Islet of Langerhans (tissue), 1 donor: Measurements from ENCODE around the gene HSPA12B.

Experiments
- FAIRE-seq: peaks from one replicate; lab custom pipeline; 2011; peaks lifted over from hg19 to GRCh38; lab: Jason Lieb, UNC

Gene HSPA12B

DNA sequence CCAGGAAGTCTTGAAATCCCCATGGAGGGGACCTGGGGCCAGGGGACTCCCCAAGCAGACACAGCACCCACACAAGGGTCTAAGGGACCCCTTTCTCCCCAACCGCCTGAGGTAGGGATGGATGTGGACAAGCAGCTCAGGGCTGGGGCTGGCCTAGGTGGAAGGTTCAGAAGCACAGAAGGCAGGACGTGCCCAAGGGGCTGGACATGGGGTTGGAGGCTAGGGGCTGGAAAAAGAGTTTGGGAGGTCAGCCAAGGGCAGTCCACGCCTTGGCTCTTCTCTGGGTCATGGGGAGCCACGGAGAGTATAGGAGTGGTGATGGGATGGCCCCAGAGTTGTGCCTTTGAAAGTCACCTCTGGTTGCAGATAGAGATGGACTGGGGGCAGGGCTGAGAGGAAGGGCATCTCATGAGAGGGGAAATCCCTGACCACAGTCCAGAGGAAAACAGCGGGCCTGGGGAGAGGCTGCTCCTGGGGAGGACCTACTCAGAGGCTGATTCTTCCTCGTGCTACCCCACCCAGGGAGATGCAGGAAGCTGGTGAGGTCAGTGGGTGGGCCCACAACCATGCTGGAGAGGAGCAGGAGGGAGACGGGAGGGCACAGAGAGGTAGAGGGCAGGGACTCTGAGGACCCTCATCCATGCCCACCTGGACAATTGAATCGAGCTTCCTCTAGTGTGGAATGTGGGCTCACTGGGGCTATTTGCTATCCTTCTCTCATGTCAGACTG lies 2.5 kb upstream of the HSPA12B start:
- no peak for FAIRE-seq

GRCh38 chr20:3730803-3731672 lies 1.4 kb upstream of the HSPA12B start:
- FAIRE-seq = no peak

DNA sequence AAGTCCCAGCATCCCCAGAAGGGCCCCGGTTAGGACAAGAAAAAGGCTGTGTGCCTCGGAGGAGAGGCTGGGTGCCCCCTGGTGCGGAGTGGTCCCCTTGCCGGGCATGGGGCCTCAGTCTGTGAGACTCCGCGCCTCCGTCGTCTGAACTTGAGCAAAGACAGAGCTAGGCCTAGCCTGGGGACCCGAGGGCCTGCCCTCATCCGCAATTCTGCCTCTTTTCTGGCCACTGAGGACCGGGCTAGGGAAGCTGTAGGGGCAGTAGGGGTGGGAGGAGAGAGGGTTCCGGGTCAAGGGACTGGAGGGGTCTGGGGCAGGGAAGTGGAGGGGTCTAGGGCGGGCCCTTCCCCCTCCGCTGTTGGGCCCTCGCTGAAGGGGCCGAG lies 550 bp upstream of the HSPA12B start:
- no peak for FAIRE-seq

- no peak for FAIRE-seq
Observed at GRCh38 chr20:3733119-3733995, 872 bp downstream of the HSPA12B start.

GRCh38 chr20:3734111-3734843 lies 1.8 kb downstream of the HSPA12B start:
- no peak for FAIRE-seq

DNA sequence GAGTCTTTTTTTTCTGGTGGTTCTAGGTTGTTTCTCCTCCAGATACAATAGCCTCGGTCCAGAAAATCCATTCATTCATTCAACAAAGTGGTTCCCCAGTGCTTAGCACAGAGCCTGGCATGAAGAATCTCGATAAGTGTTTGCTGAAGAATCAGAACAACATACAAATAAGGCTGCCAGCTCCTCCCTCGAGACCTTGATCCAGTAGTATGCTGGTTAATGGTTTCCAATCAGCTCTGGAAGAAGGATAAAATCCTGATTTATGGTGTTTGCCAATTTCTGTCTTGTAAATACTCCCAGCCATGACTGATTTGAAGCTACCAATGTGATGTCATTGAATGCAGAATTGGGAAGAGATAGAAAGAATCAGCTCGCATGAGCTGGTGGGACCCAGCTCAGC lies 3.3 kb downstream of the HSPA12B start:
- no peak for FAIRE-seq

DNA sequence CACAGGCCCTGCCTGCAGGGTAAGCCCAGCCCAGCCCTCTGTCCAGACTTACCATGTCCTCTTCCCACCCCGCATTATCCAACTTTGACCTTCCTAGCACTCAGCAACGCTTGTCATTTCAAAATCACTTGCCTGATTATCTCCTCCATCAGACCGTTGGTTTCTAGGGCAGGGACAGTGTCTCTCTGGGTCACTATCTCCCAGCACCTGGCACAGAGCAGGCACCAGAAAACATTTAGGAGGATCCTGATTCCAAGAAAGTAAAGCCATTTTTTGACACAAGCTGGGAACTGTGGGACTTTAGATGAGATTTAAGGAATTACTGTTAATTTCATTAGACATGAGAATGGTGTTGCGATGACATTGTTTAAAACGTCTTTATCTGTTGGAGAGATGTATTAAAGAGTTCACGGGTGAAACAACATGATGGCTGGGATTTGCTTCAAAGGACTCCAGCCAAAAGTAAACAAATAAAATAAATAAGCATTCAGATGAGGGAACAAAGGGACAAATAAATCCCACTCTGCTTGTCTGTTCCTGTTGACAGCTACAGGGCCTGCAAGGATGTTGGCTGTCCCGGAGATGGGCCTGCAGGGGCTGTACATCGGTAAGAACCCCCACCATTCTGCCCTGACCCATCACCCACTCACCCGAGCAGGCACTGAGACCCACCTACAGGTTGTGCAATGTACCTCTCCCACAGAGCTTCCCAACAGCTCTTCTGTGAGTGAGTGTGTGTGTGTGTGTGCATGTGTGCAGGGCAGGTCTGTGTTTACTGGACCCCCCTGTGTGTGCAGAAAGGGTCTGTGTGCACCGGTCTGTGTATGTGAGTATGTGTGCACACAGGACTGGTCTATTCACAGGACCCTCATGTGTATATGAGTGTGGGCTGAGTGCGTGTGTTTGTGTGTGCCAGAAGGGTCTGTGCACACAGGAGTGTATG lies 5.9 kb downstream of the HSPA12B start:
- FAIRE-seq = no peak

DNA sequence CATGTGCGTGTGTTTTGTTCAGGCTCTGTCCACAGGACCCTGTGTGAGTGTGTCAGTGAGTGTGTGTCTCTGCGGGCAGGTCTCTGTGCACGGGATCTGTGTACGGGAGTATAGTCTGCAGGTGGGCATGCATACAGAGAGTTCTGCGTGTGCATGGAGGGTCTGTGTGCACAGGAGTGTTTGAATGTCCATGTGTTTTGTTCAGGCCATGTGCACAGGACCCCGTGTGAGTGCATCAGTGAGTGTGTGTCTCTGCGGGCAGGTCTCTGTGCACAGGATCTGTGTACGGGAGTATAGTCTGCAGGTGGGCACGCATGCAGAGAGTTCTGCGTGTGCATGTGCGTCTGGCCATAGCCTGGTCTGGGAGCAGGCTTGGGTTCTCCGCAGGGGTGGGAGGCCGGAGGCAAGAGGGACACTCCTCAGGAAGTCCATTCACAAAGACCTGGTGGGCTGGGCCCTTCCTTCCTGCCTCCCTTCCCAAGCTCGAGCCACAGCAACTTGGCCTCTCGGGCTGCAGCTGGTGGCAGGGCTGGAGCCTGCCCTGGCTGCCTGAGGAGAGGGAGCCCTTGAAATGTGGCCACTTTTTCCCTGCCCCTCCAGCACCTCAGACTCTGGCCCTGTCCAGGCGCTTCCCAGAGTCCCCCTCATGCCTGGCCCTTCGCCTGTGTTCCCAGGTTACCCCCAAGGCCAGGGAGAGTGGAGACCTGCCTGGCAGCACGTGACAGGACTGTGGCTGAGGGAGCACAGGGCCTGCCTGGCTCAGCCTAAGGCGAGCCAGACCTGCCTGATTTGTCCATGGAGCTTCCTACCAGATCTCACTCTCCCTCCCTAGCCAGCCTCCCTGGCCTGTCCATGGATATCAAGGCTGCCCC lies 6.8 kb downstream of the HSPA12B start:
- FAIRE-seq = no peak

- FAIRE-seq = no peak
Observed at GRCh38 chr20:3739926-3740451, 7.5 kb downstream of the HSPA12B start.

- no peak for FAIRE-seq
Observed at GRCh38 chr20:3740615-3741301, 8.3 kb downstream of the HSPA12B start.

GRCh38 chr20:3741836-3742458 lies 9.5 kb downstream of the HSPA12B start:
- FAIRE-seq = no peak

- FAIRE-seq = no peak
Observed at GRCh38 chr20:3743251-3743650, 10.8 kb downstream of the HSPA12B start.

DNA sequence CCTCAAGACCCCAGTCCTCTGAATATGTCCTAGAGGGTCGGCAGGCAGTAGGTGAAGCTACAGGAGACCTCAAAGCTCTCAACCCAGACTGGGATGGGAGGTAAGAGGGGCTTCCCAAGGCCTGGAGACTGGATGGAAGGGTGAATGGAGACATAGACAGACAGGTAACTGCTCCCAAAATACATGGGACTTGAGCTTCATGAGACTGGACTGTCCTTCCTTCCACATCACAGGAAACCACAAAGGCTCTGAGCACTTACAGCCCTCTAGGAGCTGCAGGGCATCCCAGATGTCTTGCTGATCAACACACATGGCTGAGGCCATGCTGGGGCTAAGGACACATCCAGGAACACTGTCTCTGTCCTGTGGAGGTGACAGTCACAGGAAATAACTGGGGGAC lies 11.6 kb downstream of the HSPA12B start:
- FAIRE-seq = no peak

DNA sequence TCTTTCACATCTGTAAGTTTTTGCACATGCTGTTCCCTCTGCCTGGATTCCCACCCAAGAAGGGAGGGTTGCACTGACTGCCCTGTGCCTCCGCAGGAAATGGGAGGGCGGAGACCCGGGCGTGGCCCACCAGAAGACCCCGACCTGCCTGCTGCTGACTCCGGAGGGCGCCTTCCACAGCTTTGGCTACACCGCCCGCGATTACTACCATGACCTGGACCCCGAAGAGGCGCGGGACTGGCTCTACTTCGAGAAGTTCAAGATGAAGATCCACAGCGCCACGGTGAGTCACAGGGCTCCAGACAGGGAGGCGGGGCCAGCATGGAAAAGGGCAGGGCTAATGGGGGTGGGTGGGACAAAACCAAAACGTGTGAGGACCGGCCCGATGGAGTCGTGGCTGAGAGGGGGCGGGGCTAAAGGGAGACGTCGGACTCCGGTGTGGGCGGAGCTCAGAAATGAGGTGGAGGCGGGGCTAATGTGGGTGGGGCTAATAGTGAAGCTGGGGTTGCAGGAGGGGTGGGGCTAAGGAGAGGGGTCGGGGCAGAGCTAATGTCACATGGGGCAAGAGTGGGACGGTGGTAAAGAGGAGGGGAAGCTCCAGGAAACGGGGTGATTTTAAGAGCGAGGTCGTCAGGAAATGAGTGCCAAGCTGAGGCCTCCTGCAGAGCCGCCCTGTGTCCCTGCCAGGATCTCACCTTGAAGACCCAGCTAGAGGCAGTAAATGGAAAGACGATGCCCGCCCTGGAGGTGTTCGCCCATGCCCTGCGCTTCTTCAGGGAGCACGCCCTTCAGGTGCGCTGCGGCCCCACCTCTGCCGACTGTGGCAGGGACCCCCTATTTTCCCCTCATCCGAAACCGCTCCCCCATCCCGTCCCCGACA lies 12.6 kb downstream of the HSPA12B start:
- FAIRE-seq = no peak

DNA sequence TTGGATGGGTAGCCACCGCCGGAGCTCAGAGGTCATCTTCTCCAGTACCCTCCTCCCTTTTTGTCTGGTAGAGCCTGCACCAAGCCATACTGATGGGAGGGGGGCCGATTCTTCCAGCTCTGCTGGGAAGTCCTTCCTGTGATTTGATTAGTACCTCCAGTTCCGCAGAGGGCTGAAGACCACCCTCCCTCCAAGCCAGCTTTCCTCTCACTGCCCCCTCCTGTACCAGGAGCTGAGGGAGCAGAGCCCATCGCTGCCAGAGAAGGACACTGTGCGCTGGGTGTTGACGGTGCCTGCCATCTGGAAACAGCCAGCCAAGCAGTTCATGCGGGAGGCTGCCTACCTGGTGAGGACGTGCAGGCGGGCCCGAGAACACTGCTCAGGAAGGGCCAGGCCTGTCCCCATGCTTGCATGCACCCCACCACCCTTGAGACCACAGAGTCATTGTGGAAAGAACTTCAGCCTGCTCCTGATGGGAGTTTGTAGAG lies 13.2 kb downstream of the HSPA12B start:
- FAIRE-seq = no peak

GRCh38 chr20:3747471-3747870 lies 15.0 kb downstream of the HSPA12B start:
- no peak for FAIRE-seq

GRCh38 chr20:3748073-3748472 lies 15.6 kb downstream of the HSPA12B start:
- no peak for FAIRE-seq
